Spinal cord (tissue), 10 donors: Measurements from ENCODE around the gene ADGRL3. TPM values are rescaled to one million over a fixed set of nuclear protein-coding genes. Genes with fewer than 3 reads are reported as not detected.
A peak's percentile ranks its signal among the peaks of the same experiment; 100 is the strongest.

Source experiments
- DNase-seq, 6 donors: peaks; one replicate each; pipeline versions ENCODE4 v3.0.0 to v3.0.0-alpha.2; 2013 to 2015; ENCODE audit warnings: low spot score in 6 of 6, low read depth in 4 of 6
- H3K27ac ChIP-seq: one replicate; pipeline ENCODE4 v1.5.1; 2013; ENCODE audit warnings: low read depth, low read length, control low read depth
- H3K27me3 ChIP-seq: one replicate; pipeline ENCODE4 v1.6.1; 2013; ENCODE audit warnings: low read length; ENCODE audit not compliant: control insufficient read depth, insufficient read depth
- H3K36me3 ChIP-seq: one replicate; pipeline ENCODE4 v1.6.1; 2013; ENCODE audit warnings: low read length; ENCODE audit not compliant: control insufficient read depth, insufficient read depth
- H3K4me1 ChIP-seq: one replicate; pipeline ENCODE4 v1.6.1; 2013; ENCODE audit warnings: low read length; ENCODE audit not compliant: control insufficient read depth, insufficient read depth
- H3K4me3 ChIP-seq: one replicate; pipeline ENCODE4 v1.5.1; 2013; ENCODE audit warnings: low read depth, low read length, control low read depth
- H3K9me3 ChIP-seq: one replicate; pipeline ENCODE4 v1.6.1; 2013; ENCODE audit warnings: low read length; ENCODE audit not compliant: control insufficient read depth, insufficient read depth
- WGBS: methylation state at CpG from one replicate; pipeline ENCODE4 v1.1.5; 2013; ENCODE audit warnings: missing lambda C conversion rate; ENCODE audit not compliant: insufficient coverage; 5-methylcytosine and 5-hydroxymethylcytosine counted together
- polyA plus RNA-seq, 2 donors: library from polyadenylated mRNA; unstranded; fragments of 120-200 nt; gene quantifications; one replicate each; pipeline ENCODE4 v1.2.1, GENCODE V29; 2013; ENCODE audit not compliant: insufficient read length in 2 of 2
- total RNA-seq, 2 donors: library from RNA; depleted of rRNA in 1 of 2; stranded (reverse); fragments of 120-200 nt in 1 of 2; fragments of >200 nt in 1 of 2; gene quantifications; one replicate each; pipeline versions ENCODE4 v1.2.3 to v1.2.4, GENCODE V29; 2013 to 2014
- donor health status: healthy.

Gene ADGRL3
- total and polyA plus RNA-seq, 4 donors, result 76.2 to 220 (median 114) TPM

- H3K36me3 ChIP-seq, result no peaks in the 10 kb centered on the region
- H3K4me3 ChIP-seq, result no peak overlapping the region
- H3K9me3 ChIP-seq, result no peaks in the 10 kb centered on the region
- no peak for DNase-seq
- no CpG with 5 or more reads among the region's 2 CpGs for WGBS
- H3K27ac ChIP-seq, result no peak overlapping the region
- H3K27me3 ChIP-seq, result no peaks in the 10 kb centered on the region
- no peaks in the 10 kb centered on the region for H3K4me1 ChIP-seq
Observed at GRCh38 chr4:61192392-61192791, 7.7 kb upstream of the ADGRL3 start.

- Histone ChIP-seq H3K27ac (no peak overlapping the region), H3K36me3 (no peaks in the 10 kb centered on the region), H3K4me1 (no peaks in the 10 kb centered on the region), H3K9me3 (no peaks in the 10 kb centered on the region), H3K4me3 (no peak overlapping the region), H3K27me3 (no peaks in the 10 kb centered on the region)
- no peak for DNase-seq
- WGBS, result no CpG with 5 or more reads among the region's 4 CpGs
Observed at GRCh38 chr4:61193863-61194262, 6.3 kb upstream of the ADGRL3 start.

DNA sequence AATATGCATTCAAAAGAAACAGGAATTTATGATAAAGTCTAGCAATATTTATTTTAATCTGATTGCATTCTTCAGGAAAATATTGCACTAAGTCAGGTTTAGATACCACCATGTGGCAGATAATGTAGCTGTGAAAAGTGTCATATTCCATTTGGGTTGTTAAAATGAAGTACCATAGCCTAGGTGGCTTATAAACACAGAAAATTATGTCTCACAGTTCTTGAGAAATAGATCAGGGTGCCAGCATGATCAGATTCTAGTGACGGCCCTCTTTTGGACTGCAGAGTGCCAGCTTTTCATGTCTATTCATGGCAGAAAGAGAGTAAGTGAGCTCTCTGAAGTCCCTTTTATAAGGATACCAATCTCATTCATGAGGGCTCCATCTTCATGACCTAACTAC, 5.6 kb upstream of the ADGRL3 start:
- no peak for DNase-seq
- no peak overlapping the region for H3K4me3 ChIP-seq
- no peaks in the 10 kb centered on the region for H3K4me1 ChIP-seq
- no peaks in the 10 kb centered on the region for H3K9me3 ChIP-seq
- no peaks in the 10 kb centered on the region for H3K27me3 ChIP-seq
- WGBS, result no CpG with 5 or more reads among the region's 1 CpG
- no peaks in the 10 kb centered on the region for H3K36me3 ChIP-seq
- H3K27ac ChIP-seq, result no peak overlapping the region

DNA sequence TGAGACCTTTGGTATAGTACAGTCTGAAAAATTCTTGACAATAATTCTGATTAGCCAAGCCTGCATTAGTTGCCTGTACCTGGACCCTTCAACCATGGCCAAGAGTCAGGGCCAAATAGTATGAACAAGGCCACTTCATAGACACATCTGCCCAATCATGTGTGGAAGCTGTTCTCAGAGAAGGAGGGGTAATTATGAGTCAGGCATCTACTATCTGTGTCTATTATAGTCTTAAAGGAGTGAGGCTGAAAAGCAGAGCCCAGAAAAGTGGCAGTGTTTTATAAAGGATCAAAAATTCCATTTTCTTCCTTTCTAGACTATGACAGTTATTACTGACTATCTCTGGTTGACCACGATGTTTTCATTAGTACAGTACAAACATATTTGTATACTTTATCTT, 5.0 kb upstream of the ADGRL3 start:
- no peaks in the 10 kb centered on the region for H3K27me3 ChIP-seq
- DNase-seq, result no peak
- no peaks in the 10 kb centered on the region for H3K36me3 ChIP-seq
- H3K27ac ChIP-seq, result no peak overlapping the region
- no peaks in the 10 kb centered on the region for H3K4me1 ChIP-seq
- H3K4me3 ChIP-seq, result no peak overlapping the region
- H3K9me3 ChIP-seq, result no peaks in the 10 kb centered on the region
- WGBS, result no CpG with 5 or more reads among the region's 1 CpG

DNA sequence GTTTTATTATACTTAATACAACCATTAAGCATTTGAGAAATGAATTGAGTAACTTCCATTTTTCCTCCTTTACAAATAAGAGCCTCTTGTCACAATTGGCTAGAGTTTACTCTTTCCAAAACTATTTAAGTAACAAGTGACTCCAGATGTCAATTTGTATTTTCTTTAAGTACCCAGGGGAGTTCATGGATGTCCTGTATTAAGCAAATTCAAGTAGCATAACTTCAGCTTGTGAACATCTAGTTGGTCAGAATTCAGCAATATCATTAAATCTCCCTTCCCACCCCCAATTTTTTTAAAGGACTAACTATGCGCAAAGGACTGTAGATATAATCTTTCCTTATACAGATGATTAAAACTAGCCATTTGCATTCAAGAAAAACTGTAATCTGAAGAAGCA, 1.4 kb upstream of the ADGRL3 start:
- no peak for DNase-seq
- Histone ChIP-seq H3K4me1 (no peaks in the 10 kb centered on the region), H3K27me3 (no peaks in the 10 kb centered on the region), H3K27ac (no peak overlapping the region), H3K4me3 (no peak overlapping the region), H3K9me3 (no peaks in the 10 kb centered on the region), H3K36me3 (no peaks in the 10 kb centered on the region)
- no CpG with 5 or more reads among the region's 1 CpG for WGBS

- peak overlapping the region; percentile 88 for H3K27ac ChIP-seq
- peak in 3 of 6 donors; percentile 17 to 95 (median 57) for DNase-seq
- 0% methylated on average over 4 of the region's 9 CpGs for WGBS
Observed at GRCh38 chr4:61199873-61200186, 296 bp upstream of the ADGRL3 start.

GRCh38 chr4:61200916-61201526, 895 bp downstream of the ADGRL3 start:
- DNase-seq, result peak; percentile 40 to 88 (median 62)
- Histone ChIP-seq H3K27ac (peak overlapping the region; percentile 88), H3K9me3 (no peaks in the 10 kb centered on the region), H3K4me1 (no peaks in the 10 kb centered on the region), H3K4me3 (peak overlapping the region; percentile 85), H3K36me3 (no peaks in the 10 kb centered on the region), H3K27me3 (no peaks in the 10 kb centered on the region)
- WGBS, result 0% methylated on average over 34 of the region's 41 CpGs

More at GRCh38 chr4:61199873-61200186, 296 bp upstream of the ADGRL3 start:
- no peaks in the 10 kb centered on the region for H3K36me3 ChIP-seq
- H3K27me3 ChIP-seq, result no peaks in the 10 kb centered on the region
- H3K4me1 ChIP-seq, result no peaks in the 10 kb centered on the region
- no peaks in the 10 kb centered on the region for H3K9me3 ChIP-seq
- H3K4me3 ChIP-seq, result peak overlapping the region; percentile 85

- WGBS, result 0% methylated on average over 16 of the region's 28 CpGs
- Histone ChIP-seq H3K4me3 (peak overlapping the region; percentile 85), H3K4me1 (no peaks in the 10 kb centered on the region), H3K27me3 (no peaks in the 10 kb centered on the region), H3K9me3 (no peaks in the 10 kb centered on the region), H3K27ac (peak overlapping the region; percentile 88), H3K36me3 (no peaks in the 10 kb centered on the region)
- DNase-seq, result peak in 3 of 6 donors; percentile 13 to 73 (median 52)
Observed at GRCh38 chr4:61201561-61201960, 1.4 kb downstream of the ADGRL3 start.

DNA sequence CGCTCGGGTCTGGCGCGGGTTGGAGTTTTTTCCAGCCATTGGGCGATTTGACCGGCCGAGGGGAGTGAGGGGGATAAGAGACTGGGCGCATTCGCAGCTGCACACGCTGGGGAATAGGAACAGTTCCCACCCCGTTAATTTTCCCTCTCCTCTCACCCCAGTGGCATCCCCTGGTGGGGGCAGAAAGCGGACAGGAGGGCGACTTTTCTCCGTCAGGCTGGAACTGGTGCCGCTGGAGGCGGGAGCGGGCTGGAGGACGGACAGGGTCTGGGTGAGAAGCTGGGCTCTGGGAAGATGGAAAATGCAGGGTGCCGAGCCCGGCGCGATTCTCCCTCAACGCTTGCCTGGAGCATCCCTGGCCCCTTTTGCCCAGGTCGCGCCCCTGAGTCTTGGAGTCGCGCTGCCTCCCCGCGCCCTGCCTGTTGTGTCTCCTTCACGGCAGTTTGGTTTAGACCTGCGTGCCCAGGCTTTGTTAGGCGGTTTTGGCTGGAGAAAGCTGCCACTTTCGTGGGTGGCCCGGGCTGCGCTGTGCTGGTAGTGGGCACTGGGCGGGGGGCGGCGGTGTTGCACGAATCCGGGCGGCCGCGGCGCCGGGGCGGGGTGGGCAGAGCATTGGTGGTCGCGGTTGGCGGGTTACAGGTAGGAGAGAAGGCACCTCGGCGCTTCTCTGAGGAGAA, 2.0 kb downstream of the ADGRL3 start:
- Histone ChIP-seq H3K4me3 (peak overlapping the region; percentile 85), H3K27ac (peak overlapping the region; percentile 88), H3K4me1 (no peaks in the 10 kb centered on the region), H3K36me3 (no peaks in the 10 kb centered on the region), H3K27me3 (no peaks in the 10 kb centered on the region), H3K9me3 (no peaks in the 10 kb centered on the region)
- WGBS, result under 1% methylated on average over 44 of the region's 51 CpGs
- peak in 5 of 6 donors; percentile 12 to 74 (median 33) for DNase-seq
